Measurements from ENCODE around the gene MEF2C.
"Not testable (repeated sequence)": the region's sequence is repeated elsewhere in the genome, so short reads cannot be mapped to it uniquely, and the experiment has no call there.

MEF2C gene

DNA sequence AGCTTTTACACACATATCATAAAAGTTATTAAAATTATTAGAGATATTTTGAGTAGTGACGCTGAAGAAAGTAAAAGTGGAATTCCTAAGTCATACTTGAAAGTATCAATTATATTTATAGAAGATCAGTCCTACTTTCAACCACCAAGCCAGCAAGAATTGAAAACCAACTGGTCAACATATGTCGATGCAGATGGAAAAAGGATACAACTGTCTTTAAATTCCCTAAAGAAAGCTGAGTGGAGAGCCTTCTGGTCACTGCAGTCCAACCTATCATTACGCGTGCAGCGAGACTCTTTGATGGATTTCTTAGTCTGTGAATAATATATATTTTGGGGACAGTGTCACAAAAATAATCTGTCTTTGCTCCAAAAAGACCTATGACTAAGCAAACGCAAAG, 15.3 kb downstream of the MEF2C start:
- Mint-ChIP-seq H3K36me3 (ENCODE audit: low read depth) (no peaks in the 10 kb centered on the region), H3K4me1 (no peaks in the 10 kb centered on the region), H3K27me3 (ENCODE audit: low read depth, poor library complexity) (no peaks in the 10 kb centered on the region), H3K4me3 (no peak overlapping the region), H3K27ac (no peak overlapping the region), H3K9me3 (no peaks in the 10 kb centered on the region)
- TF ChIP-seq, protein P1, sequence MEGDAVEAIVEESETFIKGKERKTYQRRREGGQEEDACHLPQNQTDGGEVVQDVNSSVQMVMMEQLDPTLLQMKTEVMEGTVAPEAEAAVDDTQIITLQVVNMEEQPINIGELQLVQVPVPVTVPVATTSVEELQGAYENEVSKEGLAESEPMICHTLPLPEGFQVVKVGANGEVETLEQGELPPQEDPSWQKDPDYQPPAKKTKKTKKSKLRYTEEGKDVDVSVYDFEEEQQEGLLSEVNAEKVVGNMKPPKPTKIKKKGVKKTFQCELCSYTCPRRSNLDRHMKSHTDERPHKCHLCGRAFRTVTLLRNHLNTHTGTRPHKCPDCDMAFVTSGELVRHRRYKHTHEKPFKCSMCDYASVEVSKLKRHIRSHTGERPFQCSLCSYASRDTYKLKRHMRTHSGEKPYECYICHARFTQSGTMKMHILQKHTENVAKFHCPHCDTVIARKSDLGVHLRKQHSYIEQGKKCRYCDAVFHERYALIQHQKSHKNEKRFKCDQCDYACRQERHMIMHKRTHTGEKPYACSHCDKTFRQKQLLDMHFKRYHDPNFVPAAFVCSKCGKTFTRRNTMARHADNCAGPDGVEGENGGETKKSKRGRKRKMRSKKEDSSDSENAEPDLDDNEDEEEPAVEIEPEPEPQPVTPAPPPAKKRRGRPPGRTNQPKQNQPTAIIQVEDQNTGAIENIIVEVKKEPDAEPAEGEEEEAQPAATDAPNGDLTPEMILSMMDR (IDR thresholded peaks at IDR 0.05): no peak
- no peak for DNase-seq

DNA sequence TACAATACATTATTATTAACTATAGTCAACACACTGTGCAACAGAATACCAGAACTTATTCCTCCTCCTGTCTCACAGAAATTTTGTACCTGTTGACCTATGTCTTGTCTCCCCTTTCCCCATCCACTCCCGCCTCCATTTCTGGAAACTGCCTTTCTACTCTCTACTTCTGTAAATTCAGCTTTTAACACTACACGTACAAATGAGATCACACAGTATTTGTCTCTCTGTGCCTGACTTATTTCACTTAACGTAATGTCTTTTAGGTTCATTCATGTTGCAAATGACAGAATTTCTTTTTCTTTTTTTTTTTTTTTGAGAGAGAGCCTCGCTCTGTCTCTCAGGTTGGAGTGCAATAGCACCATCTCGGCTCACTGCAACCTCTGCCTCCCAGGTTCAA, 19.5 kb downstream of the MEF2C start:
- Mint-ChIP-seq H3K27ac (no peak overlapping the region), H3K4me3 (no peak overlapping the region), H3K36me3 (ENCODE audit: low read depth) (no peaks in the 10 kb centered on the region), H3K9me3 (no peaks in the 10 kb centered on the region), H3K4me1 (no peaks in the 10 kb centered on the region), H3K27me3 (ENCODE audit: low read depth, poor library complexity) (no peaks in the 10 kb centered on the region)
- TF ChIP-seq, protein P1 (IDR thresholded peaks at IDR 0.05): no peak
- DNase-seq: no peak

DNA sequence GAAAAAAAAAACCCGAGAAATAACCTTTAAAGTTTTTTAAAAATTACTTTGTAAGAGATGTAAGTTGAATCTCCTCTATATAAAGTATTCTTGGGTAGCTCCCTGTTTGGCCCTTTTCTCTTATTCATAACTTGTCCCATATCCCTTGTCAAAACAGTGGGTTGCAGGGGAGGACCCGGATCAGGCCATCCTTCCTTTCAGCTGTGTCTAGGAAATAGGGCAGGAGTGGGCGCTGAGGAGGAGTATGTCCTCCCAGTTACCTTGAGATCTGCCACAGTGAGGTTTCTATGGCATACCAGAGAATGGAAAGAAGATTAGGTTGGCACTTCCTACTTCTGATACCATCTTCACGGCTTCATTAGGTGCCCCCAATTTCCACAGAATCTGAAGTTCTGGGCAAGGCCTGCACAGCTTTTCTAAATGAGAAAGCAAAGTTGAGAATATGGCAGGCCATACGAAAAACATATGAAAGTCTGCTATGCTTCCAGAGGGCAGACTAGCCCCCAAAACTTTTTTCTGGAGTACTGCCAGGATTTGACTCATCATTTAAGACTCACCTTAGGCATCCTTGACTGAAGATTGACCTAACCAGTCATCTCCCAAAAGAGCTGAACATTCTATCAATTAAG, 20.3 kb downstream of the MEF2C start:
- TF ChIP-seq, protein P1 (IDR thresholded peaks at IDR 0.05): no peak
- Mint-ChIP-seq H3K4me1 (no peaks in the 10 kb centered on the region), H3K27ac (no peak overlapping the region), H3K4me3 (no peak overlapping the region), H3K27me3 (ENCODE audit: low read depth, poor library complexity) (no peaks in the 10 kb centered on the region), H3K9me3 (peaks cover 6% of the 10 kb centered on the region), H3K36me3 (ENCODE audit: low read depth) (no peaks in the 10 kb centered on the region)
- no peak for DNase-seq

DNA sequence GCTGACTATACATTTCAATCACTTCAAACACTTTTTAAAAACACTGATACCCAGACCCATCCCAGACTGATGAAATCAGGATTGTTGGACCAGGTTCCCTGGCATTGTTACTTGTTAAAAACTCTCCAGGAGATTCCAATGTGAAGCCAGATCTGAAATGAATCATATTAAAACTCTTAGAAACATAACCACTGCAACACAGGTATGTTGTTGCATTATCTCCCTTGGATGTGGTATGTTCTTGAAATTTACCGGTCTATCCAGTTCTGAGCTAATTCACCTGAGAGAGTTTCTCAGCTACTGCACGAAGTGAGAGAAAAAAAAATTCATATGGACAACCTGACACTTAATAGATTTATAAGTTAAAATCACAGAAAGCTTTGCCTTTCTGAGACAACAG, 21.8 kb downstream of the MEF2C start:
- H3K9me3 Mint-ChIP-seq: peaks cover 17% of the 10 kb centered on the region
- H3K36me3 Mint-ChIP-seq (ENCODE audit: low read depth): no peaks in the 10 kb centered on the region
- H3K4me1 Mint-ChIP-seq: no peaks in the 10 kb centered on the region
- no peak overlapping the region for H3K4me3 Mint-ChIP-seq
- H3K27ac Mint-ChIP-seq: no peak overlapping the region
- peaks cover 3% of the 10 kb centered on the region for H3K27me3 Mint-ChIP-seq (ENCODE audit: low read depth, poor library complexity)
- DNase-seq: no peak
- TF ChIP-seq, protein P1 (IDR thresholded peaks at IDR 0.05): no peak

DNA sequence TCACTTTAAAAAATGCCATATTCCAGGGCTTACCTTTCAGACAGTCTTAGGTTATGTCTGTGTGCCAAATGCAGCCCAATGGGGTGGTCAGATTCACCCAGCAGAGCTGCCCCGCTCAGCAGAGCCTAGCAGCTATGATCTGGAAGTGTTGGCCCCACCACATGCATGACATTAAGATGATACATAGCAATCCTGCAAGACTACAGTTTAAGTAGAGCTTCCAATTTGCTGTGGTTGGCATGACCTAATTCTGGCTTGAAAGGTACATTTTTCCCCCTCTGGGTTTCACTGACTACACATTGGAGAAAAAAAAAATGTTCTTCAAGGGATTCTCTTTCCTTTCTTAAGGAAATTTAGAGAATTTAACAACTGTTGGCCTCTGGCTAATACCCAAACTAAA, 22.5 kb downstream of the MEF2C start:
- H3K4me3 Mint-ChIP-seq: no peak overlapping the region
- peaks cover 6% of the 10 kb centered on the region for H3K36me3 Mint-ChIP-seq (ENCODE audit: low read depth)
- H3K9me3 Mint-ChIP-seq: peaks cover 24% of the 10 kb centered on the region
- DNase-seq: no peak
- peaks cover 6% of the 10 kb centered on the region for H3K27me3 Mint-ChIP-seq (ENCODE audit: low read depth, poor library complexity)
- H3K4me1 Mint-ChIP-seq: no peaks in the 10 kb centered on the region
- TF ChIP-seq, protein P1 (IDR thresholded peaks at IDR 0.05): no peak
- H3K27ac Mint-ChIP-seq: no peak overlapping the region

DNA sequence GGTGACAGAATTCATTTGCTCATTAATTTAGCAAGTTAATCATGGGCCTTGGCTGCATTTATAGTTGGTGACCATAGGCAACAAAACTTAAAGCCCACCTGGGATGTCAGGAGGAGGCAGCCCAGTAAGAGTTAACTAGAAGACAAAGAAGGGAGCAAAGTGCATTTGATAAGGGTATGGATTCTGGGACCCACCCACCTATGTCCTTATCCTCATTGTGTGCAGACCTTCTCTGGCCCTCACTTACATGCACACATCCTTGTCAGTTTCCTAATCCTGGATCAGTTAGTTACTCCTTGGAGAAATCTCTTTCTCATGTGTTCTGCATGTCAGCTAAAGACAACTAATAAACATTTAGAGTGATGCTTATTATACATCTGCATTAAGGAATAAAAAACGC, 24.6 kb downstream of the MEF2C start:
- DNase-seq: no peak
- no peaks in the 10 kb centered on the region for H3K4me1 Mint-ChIP-seq
- peaks cover 26% of the 10 kb centered on the region for H3K9me3 Mint-ChIP-seq
- H3K27me3 Mint-ChIP-seq (ENCODE audit: low read depth, poor library complexity): peaks cover 6% of the 10 kb centered on the region
- no peak overlapping the region for H3K27ac Mint-ChIP-seq
- H3K4me3 Mint-ChIP-seq: no peak overlapping the region
- peaks cover 7% of the 10 kb centered on the region for H3K36me3 Mint-ChIP-seq (ENCODE audit: low read depth)
- TF ChIP-seq, protein P1 (IDR thresholded peaks at IDR 0.05): no peak

DNA sequence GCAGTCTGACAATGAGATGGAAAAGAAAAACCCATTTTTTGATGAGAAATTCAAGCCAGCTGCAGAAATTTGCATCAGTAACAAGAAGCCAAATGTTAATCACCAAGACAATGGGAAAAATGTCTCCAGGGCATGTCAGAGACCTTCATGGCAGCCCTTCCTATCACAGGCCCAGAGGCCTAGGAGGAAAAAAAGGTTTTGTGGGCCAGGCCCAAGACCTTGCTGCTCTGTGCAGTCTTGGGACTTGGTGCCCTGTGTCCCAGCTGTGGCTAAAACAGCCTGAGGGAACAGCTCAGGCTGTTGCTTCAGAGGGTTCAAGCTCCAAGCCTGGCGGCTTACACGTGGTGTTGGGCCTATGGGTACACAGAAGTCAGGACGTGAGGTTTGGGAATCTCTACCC, 26.6 kb downstream of the MEF2C start:
- H3K9me3 Mint-ChIP-seq: peaks cover 26% of the 10 kb centered on the region
- H3K36me3 Mint-ChIP-seq (ENCODE audit: low read depth); H3K4me3 Mint-ChIP-seq; H3K27me3 Mint-ChIP-seq (ENCODE audit: low read depth, poor library complexity); H3K27ac Mint-ChIP-seq; H3K4me1 Mint-ChIP-seq; DNase-seq: not testable (repeated sequence)
